Measurements from ENCODE around the gene AK5.

- TF ChIP-seq CTCF (IDR thresholded peaks at IDR 0.05; ENCODE audit: low read depth, low read length): no peak
- no peak for TF ChIP-seq EZH2phosphoT487 (IDR thresholded peaks at IDR 0.05; ENCODE audit: low read depth)
These were observed 263.0 kb downstream of the AK5 start for GRCh38 chr1:77544845-77545244.

Measured in OCI-LY3 (cell line).